Colonic mucosa (tissue), 4 donors: Measurements from ENCODE around the gene PSME2. TPM values are rescaled to one million over a fixed set of nuclear protein-coding genes. Genes with fewer than 3 reads are reported as not detected.

Experiments used
- DNase-seq: peaks from one replicate; pipeline ENCODE4 v3.0.0-alpha.2; 2020
- H3K27ac ChIP-seq: fragments of 200-600 bp; one replicate; pipeline ENCODE4 v1.8.0; 2021
- H3K27me3 ChIP-seq: fragments of 200-600 bp; one replicate; pipeline ENCODE4 v1.8.0; 2021
- H3K36me3 ChIP-seq: fragments of 200-600 bp; one replicate; pipeline ENCODE4 v1.8.0; 2021
- H3K4me1 ChIP-seq: fragments of 200-600 bp; one replicate; pipeline ENCODE4 v1.8.0; 2021; ENCODE audit warnings: mild to moderate bottlenecking
- H3K4me3 ChIP-seq: fragments of 200-600 bp; one replicate; pipeline ENCODE4 v1.8.0; 2021
- H3K9ac ChIP-seq, 2 donors: one replicate each; pipeline ENCODE4 v1.7.0; 2013; ENCODE audit warnings: control low read depth in 2 of 2, low read depth in 2 of 2, low read length in 2 of 2
- H3K9me3 ChIP-seq: fragments of 200-600 bp; one replicate; pipeline ENCODE4 v1.8.0; 2021
- CTCF ChIP-seq: fragments of 200-600 bp; IDR thresholded peaks from one replicate; pipeline ENCODE4 v1.8.0; 2022; ENCODE audit warnings: antibody characterized with exemption, mild to moderate bottlenecking
- intact Hi-C: fragments of 100-400 bp; cut with DNase I; formaldehyde crosslinking; loops from one replicate; pipeline ENCODE4 v1.14.1; 2022
- total RNA-seq, 2 donors: library from RNA; stranded (reverse); fragmentation: NEBNext Ultra II Directional in 1 of 2; extraction: Animal tissue kit (Norgen Biotek cat#: 25700) in 1 of 2; gene quantifications; one replicate each; pipeline ENCODE4 v1.2.1, GENCODE V29; 2021
- donor health status: healthy.
- donor health status: DM: no; HTN: no; CAD: no.
- donor health status: DM: no; HTN: no; CAD: no.

The PSME2 gene
- total RNA-seq, 2 donors from 2014 or later, result 151 to 320 TPM

GRCh38 chr14:24135834-24136683, 10.4 kb downstream of the PSME2 start, which contains the start of gene PSME1:
PSME1 (plus strand) TSS chr14:24136194; CDS start chr14:24136263, 69 bp downstream.
- intact Hi-C loops, result no loop called here
- Histone ChIP-seq H3K4me1 (peaks cover 19% of the 10 kb centered on the region), H3K27me3 (no peaks in the 10 kb centered on the region)

GRCh38 chr14:24135584-24135833, 10.9 kb downstream of the PSME2 start:
- no peaks in the 10 kb centered on the region for H3K27me3 ChIP-seq
- H3K36me3 ChIP-seq, result peaks cover 13% of the 10 kb centered on the region
- DNase-seq, result no peak
- H3K9me3 ChIP-seq, result no peaks in the 10 kb centered on the region
- no peak for TF ChIP-seq CTCF
- peaks cover 19% of the 10 kb centered on the region for H3K4me1 ChIP-seq
- H3K27ac ChIP-seq, result peak overlapping the region; percentile 91
- peak overlapping the region; percentile 90 for H3K4me3 ChIP-seq
- H3K9ac ChIP-seq, result peak overlapping the region; percentile 67 to 76
- intact Hi-C loops, result no loop called here

More at GRCh38 chr14:24135834-24136683, 10.4 kb downstream of the PSME2 start, which contains the start of gene PSME1:
- Histone ChIP-seq H3K27ac (peak within 1 kb of the TSS; percentile 91), H3K36me3 (peaks cover 13% of the 10 kb centered on the region), H3K4me3 (peak within 1 kb of the TSS; percentile 90), H3K9me3 (no peaks in the 10 kb centered on the region), H3K9ac (peak within 1 kb of the TSS; percentile 90 to 100)
- DNase-seq, result peak; percentile 96
- TF ChIP-seq CTCF, result no peak

- Histone ChIP-seq H3K4me1 (peaks cover 12% of the 10 kb centered on the region), H3K36me3 (peaks cover 7% of the 10 kb centered on the region), H3K9ac (no peak overlapping the region), H3K27me3 (no peaks in the 10 kb centered on the region), H3K27ac (no peak overlapping the region), H3K9me3 (no peaks in the 10 kb centered on the region), H3K4me3 (no peak overlapping the region)
- no peak for DNase-seq
- no peak for TF ChIP-seq CTCF
- intact Hi-C loops, result no loop called here
Observed at GRCh38 chr14:24133735-24134134, 12.7 kb downstream of the PSME2 start.

GRCh38 chr14:24132976-24133375, 13.4 kb downstream of the PSME2 start:
- no peak for TF ChIP-seq CTCF

GRCh38 chr14:24132061-24132685, 14.2 kb downstream of the PSME2 start:
- H3K4me1 ChIP-seq, result peaks cover 4% of the 10 kb centered on the region
- DNase-seq, result no peak
- H3K27me3 ChIP-seq, result no peaks in the 10 kb centered on the region
- H3K27ac ChIP-seq, result no peak overlapping the region
- intact Hi-C loops, result no loop called here
- H3K4me3 ChIP-seq, result no peak overlapping the region
- no peak overlapping the region for H3K9ac ChIP-seq
- no peaks in the 10 kb centered on the region for H3K9me3 ChIP-seq
- TF ChIP-seq CTCF, result no peak
- H3K36me3 ChIP-seq, result no peaks in the 10 kb centered on the region

More at GRCh38 chr14:24132976-24133375, 13.4 kb downstream of the PSME2 start:
- no peak overlapping the region for H3K27ac ChIP-seq
- no peaks in the 10 kb centered on the region for H3K27me3 ChIP-seq
- no peak overlapping the region for H3K9ac ChIP-seq
- intact Hi-C loops, result no loop called here
- no peaks in the 10 kb centered on the region for H3K9me3 ChIP-seq
- peaks cover 3% of the 10 kb centered on the region for H3K36me3 ChIP-seq
- H3K4me3 ChIP-seq, result no peak overlapping the region
- no peak for DNase-seq
- H3K4me1 ChIP-seq, result peaks cover 10% of the 10 kb centered on the region
